Gastrocnemius medialis (tissue), 4 donors: ENCODE results near the gene UNC13A.

ENCODE experiments used
- POLR2A ChIP-seq, 2 donors: fragments of 450-650 bp; IDR thresholded peaks; one replicate each; pipeline ENCODE4 v1.6.1; 2017; ENCODE audit warnings: antibody characterized with exemption in 2 of 2, mild to moderate bottlenecking in 2 of 2, moderate library complexity in 2 of 2
- TF ChIP-seq, protein P1 (sequence below), 5 experiments: fragments of 450-650 bp in 3 of 5; fragments of 200-600 bp in 2 of 5; sonication (generic) in 2 of 5; IDR thresholded peaks in 4 of 5; conservative IDR thresholded peaks in 1 of 5; 1 replicate in 4 of 5; 2 replicates in 1 of 5; pipeline ENCODE4 v1.5.1; 2016 to 2019; ENCODE audit warnings: antibody characterized with exemption in 5 of 5, mild to moderate bottlenecking in 3 of 5, moderate library complexity in 3 of 5

DNA sequence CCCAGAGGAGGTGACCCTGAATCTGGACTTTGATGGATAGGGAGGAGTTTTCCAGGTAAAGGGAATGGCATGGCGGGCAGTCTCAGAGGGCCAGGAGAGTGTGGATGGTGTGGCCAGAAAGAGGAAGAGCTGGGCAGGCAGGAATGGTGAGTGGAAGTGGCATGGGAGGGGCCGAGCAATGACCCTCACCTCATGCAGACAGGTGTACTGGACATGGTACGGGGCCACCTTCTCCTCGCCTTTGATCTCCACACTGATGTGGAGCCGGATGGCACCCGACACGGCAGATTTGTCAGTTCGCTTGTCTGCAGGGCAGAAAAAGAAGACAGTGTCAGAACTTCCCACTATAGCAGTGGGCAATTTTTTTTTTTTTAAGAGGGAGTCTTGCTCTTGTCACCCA lies 45.5 kb downstream of the UNC13A start:
- TF ChIP-seq, protein P1, sequence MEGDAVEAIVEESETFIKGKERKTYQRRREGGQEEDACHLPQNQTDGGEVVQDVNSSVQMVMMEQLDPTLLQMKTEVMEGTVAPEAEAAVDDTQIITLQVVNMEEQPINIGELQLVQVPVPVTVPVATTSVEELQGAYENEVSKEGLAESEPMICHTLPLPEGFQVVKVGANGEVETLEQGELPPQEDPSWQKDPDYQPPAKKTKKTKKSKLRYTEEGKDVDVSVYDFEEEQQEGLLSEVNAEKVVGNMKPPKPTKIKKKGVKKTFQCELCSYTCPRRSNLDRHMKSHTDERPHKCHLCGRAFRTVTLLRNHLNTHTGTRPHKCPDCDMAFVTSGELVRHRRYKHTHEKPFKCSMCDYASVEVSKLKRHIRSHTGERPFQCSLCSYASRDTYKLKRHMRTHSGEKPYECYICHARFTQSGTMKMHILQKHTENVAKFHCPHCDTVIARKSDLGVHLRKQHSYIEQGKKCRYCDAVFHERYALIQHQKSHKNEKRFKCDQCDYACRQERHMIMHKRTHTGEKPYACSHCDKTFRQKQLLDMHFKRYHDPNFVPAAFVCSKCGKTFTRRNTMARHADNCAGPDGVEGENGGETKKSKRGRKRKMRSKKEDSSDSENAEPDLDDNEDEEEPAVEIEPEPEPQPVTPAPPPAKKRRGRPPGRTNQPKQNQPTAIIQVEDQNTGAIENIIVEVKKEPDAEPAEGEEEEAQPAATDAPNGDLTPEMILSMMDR (IDR thresholded peaks at IDR 0.05 in 4 of 5, conservative IDR thresholded peaks at IDR 0.05 in 1 of 5), result no peak
- no peak for TF ChIP-seq POLR2A (IDR thresholded peaks at IDR 0.05)
